ENCODE data around the gene SLTM. TPM values are rescaled to one million over a fixed set of nuclear protein-coding genes. Genes with fewer than 3 reads are reported as not detected.
A peak's percentile ranks its signal among the peaks of the same experiment; 100 is the strongest.
"Not testable (repeated sequence)": the region's sequence is repeated elsewhere in the genome, so short reads cannot be mapped to it uniquely, and the experiment has no call there.

Gene SLTM
- polyA plus RNA-seq, 3 donors = 26.5 to 105 (median 34.3) TPM

DNA sequence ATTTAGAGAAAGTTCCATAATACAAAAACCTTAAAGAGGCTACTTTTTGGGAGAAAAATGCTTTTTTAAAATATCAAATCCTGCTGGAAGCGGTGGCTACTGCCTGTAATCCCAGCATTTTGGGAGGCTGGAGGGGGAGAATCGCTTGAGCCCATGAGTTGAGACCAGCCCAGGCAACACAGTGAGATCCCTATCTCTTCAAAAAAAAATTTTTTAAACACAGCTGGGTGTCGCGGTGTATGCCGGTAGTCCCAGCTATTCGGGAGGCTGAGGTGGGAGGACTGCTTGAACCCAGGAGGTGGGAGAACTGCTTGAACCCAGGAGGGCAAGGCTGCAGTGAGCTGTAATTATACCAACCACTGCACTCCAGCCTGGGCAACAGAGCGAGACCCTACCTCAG is 14.2 kb downstream of the SLTM start:
- H3K4me1 ChIP-seq (ENCODE audit: control insufficient read depth in 1 of 2, insufficient read depth in 2 of 2, low read length in 2 of 2) = peaks cover 4 to 7% of the 10 kb centered on the region in 2 donors
- H4K20me1 ChIP-seq (ENCODE audit: insufficient read depth, low read length) = peaks cover 97% of the 10 kb centered on the region
- H3K79me2 ChIP-seq (ENCODE audit: insufficient read depth, low read length) = peaks cover 98% of the 10 kb centered on the region
- H3K9me3 ChIP-seq (replicated peaks in 1 of 2; ENCODE audit: control insufficient read depth in 1 of 2, insufficient read depth in 1 of 2, low read length in 2 of 2) = no peaks in the 10 kb centered on the region
- Mint-ChIP-seq H3K36me3 (peaks cover 31 to 61% of the 10 kb centered on the region in 2 donors), H3K27me3 (ENCODE audit: low read depth in 3 of 3) (no peaks in the 10 kb centered on the region), H3K4me3 (no peak overlapping the region), H3K9me3 (no peaks in the 10 kb centered on the region), H3K27ac (peak overlapping the region in 3 of 7 donors; percentile 36 to 49 (median 46)), H3K4me1 (peaks cover 22% of the 10 kb centered on the region)
- H3K27me3 ChIP-seq (ENCODE audit: control insufficient read depth in 2 of 2, insufficient read depth in 2 of 2, low read length in 2 of 2) = no peaks in the 10 kb centered on the region
- intact Hi-C loops (cut with micrococcal nuclease) = no loop called here
- no peak overlapping the region for H2AFZ ChIP-seq (ENCODE audit: insufficient read depth, low read depth, low read length, poor library complexity, severe bottlenecking)
- no peak overlapping the region for H3K9ac ChIP-seq (ENCODE audit: insufficient read depth, low read length, poor library complexity, severe bottlenecking)
- H3K36me3 ChIP-seq (replicated peaks in 1 of 2; ENCODE audit: control insufficient read depth in 1 of 2, insufficient read depth in 2 of 2, low read length in 2 of 2) = peaks cover 32 to 64% of the 10 kb centered on the region in 2 donors
- H3K4me2 ChIP-seq (replicated peaks; ENCODE audit: extremely low read depth, low read length, poor library complexity, severe bottlenecking) = no peak overlapping the region
- peak overlapping the region in 1 of 2 donors; percentile 45 for H3K27ac ChIP-seq (ENCODE audit: low read depth in 1 of 2, low read length in 2 of 2)
- WGBS (ENCODE audit: insufficient coverage) = 100% methylated on average over 1 of the region's 7 CpGs
- no peak for DNase-seq
- TF ChIP-seq, protein P1, sequence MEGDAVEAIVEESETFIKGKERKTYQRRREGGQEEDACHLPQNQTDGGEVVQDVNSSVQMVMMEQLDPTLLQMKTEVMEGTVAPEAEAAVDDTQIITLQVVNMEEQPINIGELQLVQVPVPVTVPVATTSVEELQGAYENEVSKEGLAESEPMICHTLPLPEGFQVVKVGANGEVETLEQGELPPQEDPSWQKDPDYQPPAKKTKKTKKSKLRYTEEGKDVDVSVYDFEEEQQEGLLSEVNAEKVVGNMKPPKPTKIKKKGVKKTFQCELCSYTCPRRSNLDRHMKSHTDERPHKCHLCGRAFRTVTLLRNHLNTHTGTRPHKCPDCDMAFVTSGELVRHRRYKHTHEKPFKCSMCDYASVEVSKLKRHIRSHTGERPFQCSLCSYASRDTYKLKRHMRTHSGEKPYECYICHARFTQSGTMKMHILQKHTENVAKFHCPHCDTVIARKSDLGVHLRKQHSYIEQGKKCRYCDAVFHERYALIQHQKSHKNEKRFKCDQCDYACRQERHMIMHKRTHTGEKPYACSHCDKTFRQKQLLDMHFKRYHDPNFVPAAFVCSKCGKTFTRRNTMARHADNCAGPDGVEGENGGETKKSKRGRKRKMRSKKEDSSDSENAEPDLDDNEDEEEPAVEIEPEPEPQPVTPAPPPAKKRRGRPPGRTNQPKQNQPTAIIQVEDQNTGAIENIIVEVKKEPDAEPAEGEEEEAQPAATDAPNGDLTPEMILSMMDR (IDR thresholded peaks at IDR 0.05) = no peak
- no peak overlapping the region for H3K4me3 ChIP-seq (replicated peaks in 1 of 3; ENCODE audit: low read depth in 2 of 3, low read length in 3 of 3)

DNA sequence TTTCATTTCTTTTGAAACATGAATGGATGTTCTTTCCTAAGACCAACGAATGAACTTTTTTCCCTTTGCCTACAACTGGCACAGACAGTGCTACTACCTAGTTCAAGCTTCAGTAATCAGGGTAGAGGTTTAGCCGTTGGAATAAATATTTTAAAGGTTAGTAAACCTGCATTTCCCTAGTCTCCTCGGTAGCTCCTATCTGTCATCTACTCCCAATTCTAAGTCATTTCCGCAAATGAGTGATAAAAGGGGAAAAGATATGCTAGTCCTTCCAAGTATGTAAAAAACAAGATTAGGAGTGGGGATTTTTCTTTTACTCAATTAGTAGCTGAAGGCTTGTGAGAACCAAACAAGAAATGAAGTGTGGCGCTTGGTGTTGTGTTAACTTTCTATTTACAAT is 15.2 kb downstream of the SLTM start:
- DNase-seq = no peak
- Histone ChIP-seq H3K4me3 (replicated peaks in 1 of 3; ENCODE audit: low read depth in 2 of 3, low read length in 3 of 3) (no peak overlapping the region), H3K36me3 (replicated peaks in 1 of 2; ENCODE audit: control insufficient read depth in 1 of 2, insufficient read depth in 2 of 2, low read length in 2 of 2) (peaks cover 41 to 74% of the 10 kb centered on the region in 2 donors), H3K9me3 (replicated peaks in 1 of 2; ENCODE audit: control insufficient read depth in 1 of 2, insufficient read depth in 1 of 2, low read length in 2 of 2) (no peaks in the 10 kb centered on the region), H3K9ac (ENCODE audit: insufficient read depth, low read length, poor library complexity, severe bottlenecking) (no peak overlapping the region), H3K4me1 (ENCODE audit: control insufficient read depth in 1 of 2, insufficient read depth in 2 of 2, low read length in 2 of 2) (peaks cover 0 to 3% of the 10 kb centered on the region in 2 donors), H3K27me3 (ENCODE audit: control insufficient read depth in 2 of 2, insufficient read depth in 2 of 2, low read length in 2 of 2) (no peaks in the 10 kb centered on the region), H3K4me2 (replicated peaks; ENCODE audit: extremely low read depth, low read length, poor library complexity, severe bottlenecking) (no peak overlapping the region), H3K27ac (ENCODE audit: low read depth in 1 of 2, low read length in 2 of 2) (peak overlapping the region in 1 of 2 donors; percentile 45), H2AFZ (ENCODE audit: insufficient read depth, low read depth, low read length, poor library complexity, severe bottlenecking) (no peak overlapping the region), H4K20me1 (ENCODE audit: insufficient read depth, low read length) (peaks cover 97% of the 10 kb centered on the region), H3K79me2 (ENCODE audit: insufficient read depth, low read length) (peaks cover 96% of the 10 kb centered on the region)
- H3K36me3 Mint-ChIP-seq = peaks cover 39 to 65% of the 10 kb centered on the region in 2 donors
- peak overlapping the region in 1 of 7 donors; percentile 31 for H3K27ac Mint-ChIP-seq
- no CpG with 5 or more reads among the region's 5 CpGs for WGBS (ENCODE audit: insufficient coverage)
- H3K4me1 Mint-ChIP-seq = peaks cover 15% of the 10 kb centered on the region
- intact Hi-C loops (cut with micrococcal nuclease) = no loop called here
- TF ChIP-seq, protein P1 (IDR thresholded peaks at IDR 0.05) = no peak
- no peaks in the 10 kb centered on the region for H3K9me3 Mint-ChIP-seq
- H3K4me3 Mint-ChIP-seq = no peak overlapping the region
- no peaks in the 10 kb centered on the region for H3K27me3 Mint-ChIP-seq (ENCODE audit: low read depth in 3 of 3)

DNA sequence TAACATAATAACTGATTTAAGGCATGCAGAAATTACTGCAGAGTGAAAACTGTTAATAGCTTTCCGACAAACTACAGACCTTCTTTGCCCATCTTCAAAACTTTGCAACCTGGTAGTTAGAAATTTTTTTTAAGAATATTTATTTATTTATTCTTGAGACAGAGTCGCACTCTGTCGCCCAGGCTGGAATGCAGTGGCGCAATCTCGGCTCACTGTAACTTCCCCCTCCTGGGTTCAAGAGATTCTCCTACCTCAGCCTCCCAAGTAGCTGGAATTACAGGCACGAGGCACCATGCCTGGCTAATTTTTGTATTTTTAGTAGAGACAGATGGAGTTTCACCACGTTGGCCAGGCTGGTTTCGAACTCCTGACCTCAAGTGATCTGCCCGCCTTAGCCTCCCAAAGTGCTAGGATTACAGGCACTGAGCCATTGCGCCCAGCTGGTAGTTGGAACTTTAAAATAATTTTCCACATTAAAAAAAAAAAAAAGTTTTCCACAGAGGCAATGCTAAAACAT is 15.8 kb downstream of the SLTM start:
- peaks cover 42 to 63% of the 10 kb centered on the region in 2 donors for H3K36me3 Mint-ChIP-seq
- H3K36me3 ChIP-seq (replicated peaks in 1 of 2; ENCODE audit: control insufficient read depth in 1 of 2, insufficient read depth in 2 of 2, low read length in 2 of 2) = peaks cover 47 to 73% of the 10 kb centered on the region in 2 donors
- H3K9me3 Mint-ChIP-seq; H3K27me3 ChIP-seq (ENCODE audit: control insufficient read depth in 2 of 2, insufficient read depth in 2 of 2, low read length in 2 of 2); H3K9me3 ChIP-seq (replicated peaks in 1 of 2; ENCODE audit: control insufficient read depth in 1 of 2, insufficient read depth in 1 of 2, low read length in 2 of 2); intact Hi-C loops (cut with micrococcal nuclease); H3K4me3 Mint-ChIP-seq; H3K4me3 ChIP-seq (replicated peaks in 1 of 3; ENCODE audit: low read depth in 2 of 3, low read length in 3 of 3); H2AFZ ChIP-seq (ENCODE audit: insufficient read depth, low read depth, low read length, poor library complexity, severe bottlenecking); H3K4me2 ChIP-seq (replicated peaks; ENCODE audit: extremely low read depth, low read length, poor library complexity, severe bottlenecking); H3K27me3 Mint-ChIP-seq (ENCODE audit: low read depth in 3 of 3); H3K4me1 ChIP-seq (ENCODE audit: control insufficient read depth in 1 of 2, insufficient read depth in 2 of 2, low read length in 2 of 2); H3K9ac ChIP-seq (ENCODE audit: insufficient read depth, low read length, poor library complexity, severe bottlenecking); DNase-seq: not testable (repeated sequence)
- H3K27ac ChIP-seq (ENCODE audit: low read depth in 1 of 2, low read length in 2 of 2) = peak overlapping the region in 1 of 2 donors; percentile 45
- no CpG with 5 or more reads among the region's 10 CpGs for WGBS (ENCODE audit: insufficient coverage)
- peaks cover 96% of the 10 kb centered on the region for H3K79me2 ChIP-seq (ENCODE audit: insufficient read depth, low read length)
- peaks cover 15% of the 10 kb centered on the region for H3K4me1 Mint-ChIP-seq
- peak overlapping the region in 3 of 7 donors; percentile 37 to 74 (median 63) for H3K27ac Mint-ChIP-seq
- H4K20me1 ChIP-seq (ENCODE audit: insufficient read depth, low read length) = peaks cover 91% of the 10 kb centered on the region

Measured in CD14-positive monocyte (primary cell).